A673 (cell line): ENCODE measurements around the gene GLT1D1. TPM values are rescaled to one million over a fixed set of nuclear protein-coding genes. Genes with fewer than 3 reads are reported as not detected.

ENCODE experiments used
- BruUV-seq: library from RNA; stranded (reverse); fragments of 400-500 nt; replicated peaks from 2 replicates; lab custom pipeline; 2021; lab: Mats Ljungman, UMichigan
- CTCF ChIA-PET: fragments of 300-600 bp; sonication (Branson Sonifier 250); formaldehyde crosslinking; loops from one replicate; lab custom pipeline; 2022; ENCODE audit warnings: antibody characterized with exemption; lab: Charles Lee
- POLR2A ChIA-PET: fragments of 300-600 bp; sonication (Branson Sonifier 250); formaldehyde crosslinking; loops from one replicate; lab custom pipeline; 2022; ENCODE audit warnings: antibody characterized with exemption; ENCODE audit not compliant: low non-redundant PET; lab: Charles Lee
- DNase-seq: peaks from one replicate; pipeline ENCODE4 v3.0.0-alpha.2; 2015; ENCODE audit warnings: low spot score
- H3K27ac ChIP-seq: fragments of 200-600 bp; sonication (generic); 2 replicates; pipeline ENCODE4 v1.5.1; 2016; ENCODE audit warnings: mixed run types, low read depth, mild to moderate bottlenecking, mixed read lengths, antibody characterized with exemption, low read length; ENCODE audit not compliant: poor library complexity, severe bottlenecking
- H3K27me3 ChIP-seq: fragments of 200-600 bp; sonication (generic); replicated peaks from 2 replicates; pipeline ENCODE4 v1.6.1; 2017; ENCODE audit warnings: mixed run types, low read depth, mild to moderate bottlenecking, mixed read lengths, antibody characterized with exemption, low read length; ENCODE audit not compliant: insufficient read depth, poor library complexity
- H3K36me3 ChIP-seq: fragments of 200-600 bp; sonication (generic); 2 replicates; pipeline ENCODE4 v1.6.1; 2016; ENCODE audit warnings: mixed run types, mild to moderate bottlenecking, mixed read lengths, antibody characterized with exemption, low read length; ENCODE audit not compliant: insufficient read depth, poor library complexity, severe bottlenecking
- H3K4me1 ChIP-seq: fragments of 200-600 bp; sonication (generic); 2 replicates; pipeline ENCODE4 v1.6.1; 2017; ENCODE audit warnings: mixed run types, mild to moderate bottlenecking, mixed read lengths, antibody characterized with exemption, low read length; ENCODE audit not compliant: insufficient read depth, poor library complexity, severe bottlenecking
- H3K4me3 ChIP-seq: fragments of 200-600 bp; sonication (generic); 2 replicates; pipeline ENCODE4 v1.5.1; 2016; ENCODE audit warnings: low read depth, mixed run types, mild to moderate bottlenecking, mixed read lengths, low read length; ENCODE audit not compliant: poor library complexity, severe bottlenecking
- H3K9me3 ChIP-seq: fragments of 200-600 bp; sonication (generic); 2 replicates; pipeline ENCODE4 v1.6.1; 2016; ENCODE audit warnings: mixed run types, low read depth, mild to moderate bottlenecking, mixed read lengths, antibody characterized with exemption, low read length; ENCODE audit not compliant: poor library complexity, severe bottlenecking
- CTCF ChIP-seq: fragments of 300-800, 200-600 bp; sonication (generic); conservative IDR thresholded peaks from 2 replicates; pipeline ENCODE4 v1.5.1; 2017; ENCODE audit warnings: low read depth, mild to moderate bottlenecking, antibody characterized with exemption, low read length, moderate library complexity, mixed read lengths
- EZH2 ChIP-seq: fragments of 200-600 bp; sonication (generic); IDR thresholded peaks from 2 replicates; pipeline ENCODE4 v1.6.1; 2017; ENCODE audit warnings: borderline replicate concordance, low read depth, mild to moderate bottlenecking, mixed read lengths, antibody characterized with exemption, low read length; ENCODE audit not compliant: poor library complexity, severe bottlenecking
- intact Hi-C: fragments of 100-400 bp; cut with micrococcal nuclease; formaldehyde crosslinking; loops from one replicate; pipeline ENCODE4 v1.10.0; 2022; ENCODE audit not compliant: unreplicated experiment
- total RNA-seq: library from RNA; stranded (reverse); gene quantifications from 2 replicates; pipeline ENCODE4 v1.2.3, GENCODE V29; 2021

GLT1D1 gene
- total RNA-seq, 1 experiment from 2014 or later: not detected

- no TSS peak for BruUV-seq
- CTCF ChIA-PET: no interaction called here
- H3K4me1 ChIP-seq: no peaks in the 10 kb centered on the region
Observed at GRCh38 chr12:128827724-128828123, 25.6 kb upstream of the GLT1D1 start.

GRCh38 chr12:128829861-128830504, 23.3 kb upstream of the GLT1D1 start:
- intact Hi-C loops: no loop called here
- Histone ChIP-seq H3K27me3 (no peaks in the 10 kb centered on the region), H3K4me1 (no peaks in the 10 kb centered on the region), H3K9me3 (no peaks in the 10 kb centered on the region), H3K27ac (no peak overlapping the region), H3K4me3 (no peak overlapping the region), H3K36me3 (no peaks in the 10 kb centered on the region)
- ChIA-PET POLR2A (no interaction called here), CTCF (no interaction called here)
- no peak for DNase-seq
- BruUV-seq: no TSS peak
- no peak for TF ChIP-seq EZH2
- no peak for TF ChIP-seq CTCF

More at GRCh38 chr12:128827724-128828123, 25.6 kb upstream of the GLT1D1 start:
- POLR2A ChIA-PET: no interaction called here
- Histone ChIP-seq H3K4me3 (no peak overlapping the region), H3K27ac (no peak overlapping the region), H3K36me3 (no peaks in the 10 kb centered on the region), H3K27me3 (no peaks in the 10 kb centered on the region), H3K9me3 (no peaks in the 10 kb centered on the region)
- no peak for DNase-seq
- no peak for TF ChIP-seq EZH2
- no peak for TF ChIP-seq CTCF
- intact Hi-C loops: no loop called here

GRCh38 chr12:128830505-128830893, 22.8 kb upstream of the GLT1D1 start:
- Histone ChIP-seq H3K36me3 (no peaks in the 10 kb centered on the region), H3K4me3 (no peak overlapping the region), H3K4me1 (no peaks in the 10 kb centered on the region), H3K27me3 (no peaks in the 10 kb centered on the region), H3K9me3 (no peaks in the 10 kb centered on the region), H3K27ac (no peak overlapping the region)
- TF ChIP-seq EZH2 (no peak), CTCF (no peak)
- ChIA-PET POLR2A (no interaction called here), CTCF (no interaction called here)
- BruUV-seq: no TSS peak
- no peak for DNase-seq
- intact Hi-C loops: no loop called here
